Fibroblast of the aortic adventitia (primary cell): ENCODE measurements around the gene CLDN5. TPM values are rescaled to one million over a fixed set of nuclear protein-coding genes. Genes with fewer than 3 reads are reported as not detected.

ENCODE experiments used
- DNase-seq: peaks from one replicate; pipeline ENCODE4 v3.0.0-alpha.2; 2010; ENCODE audit warnings: low read depth
- H3K4me3 ChIP-seq: 2 replicates; pipeline ENCODE4 v1.5.1; 2011; ENCODE audit warnings: low read depth, mild to moderate bottlenecking, control low read depth, low read length, moderate library complexity
- total RNA-seq: library from RNA; depleted of rRNA; stranded (reverse); fragments of >200 nt; gene quantifications from 2 replicates; pipeline ENCODE4 v1.2.3, GENCODE V29; 2012; ENCODE audit warnings: low replicate concordance
- TF ChIP-seq, protein P1 (sequence below): IDR thresholded peaks from 2 replicates; pipeline ENCODE4 v1.5.1; 2011; ENCODE audit warnings: mild to moderate bottlenecking, low read length, control low read depth, inconsistent platforms; ENCODE audit not compliant: insufficient read depth

CLDN5 gene
- total RNA-seq, 1 donor = 0.27 TPM

DNA sequence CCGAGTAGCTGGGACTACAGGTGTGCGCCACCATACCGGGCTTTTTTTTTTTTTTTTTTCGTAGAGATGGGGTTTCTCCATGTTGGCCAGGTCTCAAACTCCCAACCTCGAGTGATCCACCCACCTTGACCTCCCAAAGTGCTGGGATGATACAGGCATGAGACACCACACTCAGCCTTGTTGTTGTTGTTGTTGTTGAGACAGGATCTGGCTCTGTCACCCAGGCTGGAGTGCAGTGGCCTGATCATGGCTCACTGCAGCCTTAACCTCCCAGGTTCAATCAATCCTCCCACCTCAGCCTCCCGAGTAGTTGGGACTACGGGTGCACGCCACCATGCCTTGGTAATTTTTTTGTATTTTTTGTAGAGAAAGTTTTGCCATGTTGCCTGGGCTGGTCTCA is 23.4 kb upstream of the CLDN5 start:
- TF ChIP-seq, protein P1, sequence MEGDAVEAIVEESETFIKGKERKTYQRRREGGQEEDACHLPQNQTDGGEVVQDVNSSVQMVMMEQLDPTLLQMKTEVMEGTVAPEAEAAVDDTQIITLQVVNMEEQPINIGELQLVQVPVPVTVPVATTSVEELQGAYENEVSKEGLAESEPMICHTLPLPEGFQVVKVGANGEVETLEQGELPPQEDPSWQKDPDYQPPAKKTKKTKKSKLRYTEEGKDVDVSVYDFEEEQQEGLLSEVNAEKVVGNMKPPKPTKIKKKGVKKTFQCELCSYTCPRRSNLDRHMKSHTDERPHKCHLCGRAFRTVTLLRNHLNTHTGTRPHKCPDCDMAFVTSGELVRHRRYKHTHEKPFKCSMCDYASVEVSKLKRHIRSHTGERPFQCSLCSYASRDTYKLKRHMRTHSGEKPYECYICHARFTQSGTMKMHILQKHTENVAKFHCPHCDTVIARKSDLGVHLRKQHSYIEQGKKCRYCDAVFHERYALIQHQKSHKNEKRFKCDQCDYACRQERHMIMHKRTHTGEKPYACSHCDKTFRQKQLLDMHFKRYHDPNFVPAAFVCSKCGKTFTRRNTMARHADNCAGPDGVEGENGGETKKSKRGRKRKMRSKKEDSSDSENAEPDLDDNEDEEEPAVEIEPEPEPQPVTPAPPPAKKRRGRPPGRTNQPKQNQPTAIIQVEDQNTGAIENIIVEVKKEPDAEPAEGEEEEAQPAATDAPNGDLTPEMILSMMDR = no peak
- no peak for DNase-seq
- no peak overlapping the region for H3K4me3 ChIP-seq

DNA sequence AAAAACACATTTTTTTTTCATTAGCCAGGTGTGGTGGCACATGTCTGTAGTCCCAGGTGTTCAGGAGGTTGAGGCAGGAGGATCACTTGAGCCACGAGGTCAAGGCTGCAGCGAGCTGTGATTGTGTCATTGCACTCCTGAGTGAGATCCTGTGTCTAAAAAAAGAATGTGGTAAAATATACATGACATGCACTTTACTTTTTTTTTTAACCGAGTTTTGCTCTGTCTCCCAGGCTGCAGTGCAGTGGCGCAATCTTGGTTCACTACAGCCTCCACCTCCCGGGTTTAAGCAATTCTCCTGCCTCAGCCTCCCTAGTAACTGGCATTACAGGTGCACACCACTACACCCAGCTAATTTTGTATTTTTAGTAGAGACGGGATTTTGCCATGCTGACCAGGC is 22.5 kb upstream of the CLDN5 start:
- TF ChIP-seq, protein P1 = no peak
- no peak overlapping the region for H3K4me3 ChIP-seq
- no peak for DNase-seq

- no peak for DNase-seq
- no peak overlapping the region for H3K4me3 ChIP-seq
- TF ChIP-seq, protein P1 = no peak
Observed at GRCh38 chr22:19545935-19546207, 21.7 kb upstream of the CLDN5 start.

DNA sequence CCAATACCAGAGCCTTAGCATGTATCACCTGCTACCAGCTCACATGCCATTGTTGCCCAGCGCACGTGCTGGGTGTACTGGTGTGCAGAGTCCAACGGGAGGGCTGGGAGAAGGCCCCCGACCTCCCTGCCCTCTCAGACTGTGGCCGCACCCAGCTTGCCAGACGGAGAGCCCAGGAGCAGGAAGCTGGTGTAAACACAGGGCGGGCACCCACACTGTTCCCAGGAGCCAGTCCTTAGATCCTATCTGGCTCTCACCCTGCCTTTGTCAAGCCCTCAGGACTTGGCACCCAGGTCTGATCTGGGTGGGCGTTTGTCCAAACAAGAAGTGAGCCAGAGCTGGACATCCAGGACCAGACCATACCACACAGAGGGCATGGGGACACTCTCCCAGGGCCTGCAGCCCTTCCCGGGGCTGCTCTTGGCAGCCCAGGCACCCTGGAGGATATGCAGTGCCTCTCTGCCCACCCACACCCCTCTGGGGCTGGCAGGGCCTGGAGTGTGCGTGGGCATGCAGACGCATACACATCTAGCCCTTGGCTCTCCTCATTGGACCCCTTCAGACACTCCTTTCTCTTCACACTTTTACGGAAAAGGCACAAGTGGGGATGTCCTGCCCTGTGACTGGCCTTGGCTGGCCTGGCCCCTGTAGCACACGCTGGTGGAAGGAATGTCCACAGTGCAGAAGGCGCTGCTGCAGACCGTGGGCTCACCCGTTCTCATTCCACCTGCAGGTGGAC is 19.9 kb upstream of the CLDN5 start:
- TF ChIP-seq, protein P1 = no peak
- no peak for DNase-seq

GRCh38 chr22:19540394-19540793 is 16.2 kb upstream of the CLDN5 start:
- TF ChIP-seq, protein P1 = no peak
- no peak for DNase-seq
- H3K4me3 ChIP-seq = no peak overlapping the region

More for the DNA sequence above, 19.9 kb upstream of the CLDN5 start:
- no peak overlapping the region for H3K4me3 ChIP-seq

- DNase-seq = no peak
- TF ChIP-seq, protein P1 = no peak
- no peak overlapping the region for H3K4me3 ChIP-seq
Observed at GRCh38 chr22:19537941-19538488, 13.8 kb upstream of the CLDN5 start.

DNA sequence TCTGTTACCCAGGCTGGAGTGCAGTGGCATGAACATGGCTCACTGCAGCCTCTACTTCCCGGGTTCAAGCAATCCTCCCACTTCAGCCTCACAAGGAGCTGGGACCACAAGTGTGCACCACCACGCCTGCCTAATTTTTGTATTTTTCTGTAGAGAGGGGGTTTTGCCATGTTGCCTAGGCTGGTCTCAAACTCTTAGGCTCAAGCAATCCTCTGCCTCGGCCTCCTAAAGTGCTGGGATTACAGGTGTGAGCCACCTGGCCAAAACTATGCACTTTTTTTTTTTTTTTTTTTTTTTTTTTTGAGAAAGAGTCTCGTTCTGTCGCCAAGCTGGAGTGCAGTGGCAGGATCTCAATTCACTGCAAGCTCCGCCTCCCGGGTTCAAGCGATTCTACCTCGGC is 12.4 kb upstream of the CLDN5 start:
- H3K4me3 ChIP-seq = no peak overlapping the region
- TF ChIP-seq, protein P1 = no peak
- DNase-seq = no peak
